Left cardiac atrium (tissue), 4 donors: ENCODE data around the gene SETDB2. TPM values are rescaled to one million over a fixed set of nuclear protein-coding genes. Genes with fewer than 3 reads are reported as not detected.

Source experiments
- ATAC-seq, 2 donors: fragments of 200-7000 bp; cut with Tn5 transposase; one replicate each; pipeline ENCODE4 v1.9.1; 2020; ENCODE audit warnings: mild to moderate bottlenecking in 2 of 2, moderate library complexity in 2 of 2
- DNase-seq: peaks from one replicate; pipeline ENCODE4 v3.0.0-alpha.2; 2020
- intact Hi-C, 2 donors: fragments of 100-400 bp; cut with DNase I; formaldehyde crosslinking; loops; one replicate each; pipeline versions ENCODE4 v1.14.1 to v1.15.1; 2022 to 2023
- total RNA-seq, 2 donors: library from RNA; stranded (reverse); fragmentation: NEBNext Ultra II Directional; extraction: Animal tissue kit (Norgen Biotek cat#: 25700); gene quantifications; one replicate each; pipeline ENCODE4 v1.2.1, GENCODE V29; 2021
- donor health status: DM: no; HTN: yes; CAD: no.
- donor health status: DM: no; HTN: yes; CAD: no; lungs with severe emphysema.
- donor health status: DM: yes; HTN: yes; CAD: no.
- donor health status: Dilated cardiomyopathy.

Gene SETDB2
- total RNA-seq, 2 donors from 2014 or later: 12.8 to 13.5 TPM

DNA sequence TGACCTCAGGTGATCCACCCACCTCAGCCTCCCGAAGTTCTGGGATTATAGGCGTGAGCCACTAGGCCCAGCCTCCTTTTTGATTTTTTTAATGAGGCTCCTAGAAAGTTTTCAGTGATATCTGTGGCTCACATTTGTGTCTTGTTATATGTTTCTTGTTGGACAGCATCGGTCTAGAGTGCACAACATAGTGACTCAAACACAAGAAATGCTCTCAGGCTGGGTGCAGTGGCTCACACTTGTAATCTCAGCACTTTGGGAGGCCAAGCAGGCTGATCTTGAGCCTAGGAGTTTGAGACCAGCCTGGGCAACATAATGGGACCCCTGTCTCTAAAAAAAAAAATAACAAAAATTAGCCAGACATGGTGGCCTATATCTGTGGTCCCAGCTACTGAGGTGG is 59.9 kb downstream of the SETDB2 start:
- intact Hi-C loops: no loop called here
- no peak for ATAC-seq
- no peak for DNase-seq

GRCh38 chr13:49512578-49512977 is 68.5 kb downstream of the SETDB2 start:
- intact Hi-C loops: no loop called here
- ATAC-seq: no peak
- DNase-seq: no peak

GRCh38 chr13:49516467-49516866 is 72.4 kb downstream of the SETDB2 start:
- intact Hi-C loops: no loop called here
- ATAC-seq: peak in 1 of 2 donors; percentile 61
- DNase-seq: no peak

GRCh38 chr13:49517461-49517860 is 73.4 kb downstream of the SETDB2 start:
- intact Hi-C loops: no loop called here
- DNase-seq: no peak

DNA sequence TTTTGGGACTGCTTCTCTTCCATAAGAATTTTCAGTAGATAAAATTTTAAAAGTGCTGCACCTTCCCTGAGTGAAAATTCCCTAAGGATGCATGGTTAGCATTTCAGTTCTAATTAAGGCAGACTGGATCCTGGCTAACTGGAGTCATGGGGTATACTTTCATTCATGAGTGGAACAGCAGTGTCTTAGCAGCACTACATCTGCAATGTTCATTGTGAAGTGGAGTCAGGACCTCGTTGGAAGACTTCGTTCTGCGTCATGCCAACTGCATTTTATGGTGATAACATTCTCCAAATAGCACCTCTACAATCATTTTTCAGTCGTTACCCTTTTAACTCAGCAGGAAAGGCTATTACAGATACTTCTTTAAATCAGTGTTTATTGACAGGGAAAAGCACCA is 77.2 kb downstream of the SETDB2 start:
- intact Hi-C loops: no loop called here
- peak; percentile 56 to 63 for ATAC-seq
- no peak for DNase-seq

More at GRCh38 chr13:49517461-49517860, 73.4 kb downstream of the SETDB2 start:
- ATAC-seq: peak; percentile 33 to 52

DNA sequence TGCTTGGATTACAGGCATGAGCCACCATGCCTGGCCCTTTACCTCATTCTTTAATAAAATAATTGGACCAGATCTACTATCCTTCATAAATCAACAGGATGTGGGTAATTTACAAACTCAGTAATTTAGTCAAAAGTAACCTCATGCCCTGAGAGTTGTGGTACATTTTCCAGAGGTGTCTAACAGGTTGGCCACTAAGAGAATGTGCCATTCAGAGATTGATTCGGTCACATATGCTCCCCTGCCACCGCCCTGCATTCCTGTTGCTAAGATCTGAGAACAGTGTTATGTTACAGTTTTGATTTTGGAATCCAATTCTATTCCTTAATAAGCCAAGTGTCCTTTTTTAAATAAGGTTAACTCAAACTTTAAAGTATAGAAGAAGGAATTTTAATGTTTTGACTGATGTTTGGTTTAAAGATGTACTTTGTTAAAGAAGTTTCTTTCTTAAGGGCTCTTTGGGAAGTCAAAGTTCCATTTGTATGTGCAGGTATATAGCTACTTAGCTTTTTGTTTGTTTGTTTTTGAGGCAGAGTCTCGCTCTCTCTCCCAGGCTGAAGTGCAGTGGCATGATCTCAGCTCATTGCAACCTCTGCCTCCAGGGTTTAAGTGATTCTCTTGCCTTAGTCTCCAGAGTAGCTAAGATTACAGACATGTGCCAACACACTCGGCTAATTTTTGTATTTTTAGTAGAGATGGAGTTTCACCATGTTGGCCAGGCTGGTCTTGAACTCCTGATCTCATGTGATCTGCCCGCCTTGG is 80.8 kb downstream of the SETDB2 start:
- ATAC-seq (no peak), DNase-seq (no peak)
- intact Hi-C loops: no loop called here

DNA sequence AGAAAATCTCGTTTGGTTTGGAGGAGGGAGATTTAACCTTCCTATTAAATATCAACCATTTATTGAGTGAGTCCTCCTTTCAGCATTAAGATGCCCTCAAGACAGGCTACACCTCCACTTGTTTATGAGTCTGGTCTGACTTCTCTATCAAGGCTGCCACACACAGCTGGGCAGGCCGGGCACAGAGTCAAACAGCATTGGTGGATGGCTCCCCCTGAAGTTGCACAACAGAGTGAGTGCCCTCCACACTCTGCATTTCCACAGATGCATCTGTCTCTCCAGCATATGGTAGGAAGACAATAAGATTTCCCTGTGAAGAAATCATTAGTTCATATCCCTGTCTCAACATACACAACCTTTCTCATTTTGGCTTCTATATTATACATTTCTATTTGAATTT is 83.0 kb downstream of the SETDB2 start:
- peak in 1 of 2 donors; percentile 49 for ATAC-seq
- intact Hi-C loops: no loop called here
- DNase-seq: no peak

DNA sequence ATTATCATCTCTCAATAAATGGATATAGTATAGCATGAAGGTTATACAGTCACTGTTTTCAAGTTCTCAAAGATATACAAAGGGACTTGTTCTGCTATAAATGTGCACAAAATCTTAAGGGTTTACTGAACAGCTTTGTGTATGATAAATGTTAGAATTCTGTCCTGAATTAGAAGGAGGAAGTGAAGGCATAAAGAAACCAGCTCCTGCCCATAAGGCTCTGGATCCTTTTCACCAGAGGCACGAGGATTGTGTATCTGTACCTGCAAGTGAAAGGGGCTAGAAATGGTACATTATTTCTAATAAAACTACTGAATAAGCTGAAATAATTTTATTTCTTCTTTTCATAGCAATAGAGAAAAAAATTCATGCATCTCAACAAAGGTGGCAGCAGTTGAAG is 84.1 kb downstream of the SETDB2 start:
- DNase-seq (no peak), ATAC-seq (no peak)
- intact Hi-C loops: no loop called here

GRCh38 chr13:49530457-49530856 is 86.4 kb downstream of the SETDB2 start:
- ATAC-seq: no peak
- intact Hi-C loops: no loop called here
- DNase-seq: no peak

DNA sequence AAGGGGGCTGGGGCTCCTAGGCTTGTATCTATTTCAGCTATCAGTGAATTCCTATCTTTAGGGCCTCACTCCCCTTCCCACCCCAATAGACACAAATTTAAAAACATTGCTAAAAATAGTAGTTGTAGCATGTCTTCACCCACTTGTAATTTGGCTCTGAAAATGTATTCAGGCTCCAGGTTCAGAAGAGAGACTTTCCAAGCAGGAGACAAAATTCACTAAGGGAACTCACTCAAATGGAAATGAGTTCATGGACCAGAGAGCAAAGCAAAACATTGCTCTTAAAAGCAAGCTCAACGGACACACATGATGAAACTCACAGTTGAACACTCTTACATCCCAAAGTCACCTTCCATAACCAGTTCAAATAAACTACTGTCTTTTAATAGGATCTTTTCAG is 88.5 kb downstream of the SETDB2 start:
- no peak for DNase-seq
- intact Hi-C loops: no loop called here
- ATAC-seq: peak in 1 of 2 donors; percentile 62

- intact Hi-C loops: no loop called here
- ATAC-seq (no peak), DNase-seq (no peak)
Observed at GRCh38 chr13:49533011-49533410, 88.9 kb downstream of the SETDB2 start.

DNA sequence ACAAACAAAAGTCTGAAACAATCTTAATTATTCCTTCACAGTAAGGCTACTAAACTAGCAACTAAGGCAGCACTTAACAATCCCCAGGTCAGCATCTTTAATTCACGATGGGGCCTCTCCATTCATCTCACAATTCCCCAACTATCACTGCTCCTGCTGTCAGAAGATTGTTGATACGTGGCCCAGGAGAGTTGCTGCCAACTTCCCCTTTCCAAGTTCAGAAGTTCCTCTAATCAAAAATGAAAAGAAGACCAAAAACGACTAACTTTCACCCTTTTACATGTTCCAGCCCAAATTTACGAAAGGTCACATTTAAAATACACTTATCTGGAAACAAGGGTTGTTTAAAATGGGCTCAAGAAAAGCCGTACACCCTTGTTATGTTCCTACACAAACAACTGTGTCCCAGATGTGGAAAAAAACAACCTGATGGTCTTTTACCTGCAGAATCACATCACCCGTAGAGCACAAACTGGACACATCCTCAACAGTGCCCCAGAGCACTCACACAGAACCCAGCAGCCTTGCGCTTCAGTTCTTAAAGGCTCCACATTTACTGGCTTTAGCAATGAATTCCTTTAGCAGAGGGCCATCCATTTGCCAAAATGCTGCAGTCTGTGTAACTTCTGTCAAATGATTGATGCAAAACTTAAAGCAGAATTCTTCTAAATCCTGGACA is 89.7 kb downstream of the SETDB2 start:
- no peak for ATAC-seq
- no peak for DNase-seq
- intact Hi-C loops: no loop called here

DNA sequence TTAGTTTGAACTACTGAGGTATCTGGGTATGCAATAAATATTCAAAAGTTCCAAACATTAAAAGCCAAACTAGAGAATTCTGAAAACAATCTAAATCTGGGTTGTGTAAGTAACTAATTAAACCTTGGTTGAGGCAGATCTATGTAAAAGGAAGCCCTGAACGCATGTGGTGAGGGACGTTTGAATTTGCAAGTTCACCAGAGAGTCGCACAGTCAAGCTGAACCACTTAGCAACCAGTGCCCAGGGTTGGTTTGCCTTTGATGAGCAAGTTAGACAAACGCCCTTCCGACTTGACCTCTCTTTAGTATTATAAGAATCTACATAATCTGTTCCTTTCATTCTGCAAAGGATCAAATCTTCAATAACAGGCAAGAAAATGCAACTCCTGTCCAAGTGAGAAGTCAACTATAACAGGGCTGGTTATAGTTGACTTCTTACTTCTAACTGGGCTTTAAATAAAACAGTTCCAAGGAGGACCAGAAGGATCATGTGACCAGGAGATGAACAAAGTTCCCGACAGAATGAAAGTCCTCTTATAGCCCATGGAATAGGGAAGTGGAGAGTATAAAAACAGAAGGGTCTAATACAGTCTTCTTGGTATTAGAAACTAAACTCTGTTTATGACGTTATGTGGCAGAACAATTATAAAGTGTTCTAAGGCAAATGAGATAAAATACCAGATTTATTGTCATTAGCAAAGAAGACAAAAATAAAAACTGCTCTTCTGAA is 92.2 kb downstream of the SETDB2 start:
- ATAC-seq: peak in 1 of 2 donors; percentile 47
- intact Hi-C loops: no loop called here
- DNase-seq: no peak

GRCh38 chr13:49538404-49538803 is 94.3 kb downstream of the SETDB2 start:
- no peak for ATAC-seq
- DNase-seq: no peak
- intact Hi-C loops: no loop called here

DNA sequence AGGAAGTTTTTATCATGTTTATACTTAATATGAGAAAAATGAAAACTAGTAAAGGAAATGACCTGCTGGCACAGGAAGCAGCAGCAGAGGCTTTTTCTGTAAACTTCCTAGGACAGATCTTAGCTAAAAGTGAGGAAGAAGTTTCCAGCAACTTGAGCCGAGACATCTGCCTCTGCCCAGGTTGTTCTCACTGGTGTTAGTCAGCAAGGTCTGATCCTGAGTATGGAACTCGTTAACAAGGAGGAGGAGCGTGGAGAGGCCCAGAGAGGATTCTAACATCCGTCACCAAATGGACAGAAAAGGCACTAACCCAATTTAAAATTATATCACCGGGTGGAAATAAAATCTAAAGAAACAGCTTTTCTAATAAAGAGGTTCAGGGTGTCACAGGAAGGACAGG is 95.2 kb downstream of the SETDB2 start:
- DNase-seq (no peak), ATAC-seq (no peak)
- intact Hi-C loops: no loop called here

GRCh38 chr13:49539746-49540145 is 95.7 kb downstream of the SETDB2 start:
- no peak for DNase-seq
- no peak for ATAC-seq
- intact Hi-C loops: no loop called here

- DNase-seq: no peak
- intact Hi-C loops: no loop called here
- no peak for ATAC-seq
Observed at GRCh38 chr13:49540552-49540951, 96.5 kb downstream of the SETDB2 start.

- intact Hi-C loops: no loop called here
- ATAC-seq (no peak), DNase-seq (no peak)
Observed at GRCh38 chr13:49543656-49544055, 99.6 kb downstream of the SETDB2 start.
